ENCODE data around the gene HSF2BP.

GRCh38 chr21:43703035-43703880, 44.0 kb upstream of the HSF2BP start:
- TF ChIP-seq CHD2 (IDR thresholded peaks at IDR 0.05; ENCODE audit: low read length, partially characterized antibody), result no peak
- no peak for TF ChIP-seq GATA2 (CRISPR knock-in tag; IDR thresholded peaks at IDR 0.05)
- no peak for TF ChIP-seq CTCF (IDR thresholded peaks at IDR 0.05)
